Sigmoid colon (tissue), 7 donors: ENCODE measurements around the gene FBXL7. TPM values are rescaled to one million over a fixed set of nuclear protein-coding genes. Genes with fewer than 3 reads are reported as not detected.

Experiments
- DNase-seq: peaks from one replicate; pipeline ENCODE4 v3.0.0-alpha.2; 2019
- H3K27ac ChIP-seq, 4 donors: fragments of 200-600 bp; sonication (generic); one replicate each; pipeline ENCODE4 v1.5.1; 2016 to 2019; ENCODE audit warnings: mild to moderate bottlenecking in 1 of 4
- H3K27me3 ChIP-seq, 3 donors: fragments of 200-600 bp; sonication (generic); one replicate each; pipeline ENCODE4 v1.5.1; 2019; ENCODE audit warnings: mild to moderate bottlenecking in 1 of 3
- H3K36me3 ChIP-seq, 4 donors: fragments of 200-600 bp; sonication (generic); one replicate each; pipeline ENCODE4 v1.5.1; 2016 to 2019
- H3K4me1 ChIP-seq, 4 donors: fragments of 200-600 bp; sonication (generic); one replicate each; pipeline ENCODE4 v1.5.1; 2017 to 2019
- H3K4me3 ChIP-seq, 4 donors: fragments of 200-600 bp; sonication (generic); one replicate each; pipeline ENCODE4 v1.5.1; 2017 to 2019; ENCODE audit warnings: mild to moderate bottlenecking in 2 of 4, moderate library complexity in 1 of 4
- H3K9me3 ChIP-seq, 4 donors: fragments of 200-600 bp in 3 of 4; sonication (generic) in 3 of 4; one replicate each; pipeline versions ENCODE4 v1.5.1 to v1.6.1; 2013 to 2019
- EP300 ChIP-seq, 4 donors: sonication (generic); formaldehyde crosslinking; IDR thresholded peaks; one replicate each; pipeline ENCODE4 v1.6.1; 2017; ENCODE audit warnings: antibody characterized with exemption in 4 of 4
- POLR2A ChIP-seq, 2 donors: fragments of 450-650 bp; IDR thresholded peaks; one replicate each; pipeline ENCODE4 v1.6.1; 2016; ENCODE audit warnings: antibody characterized with exemption in 2 of 2, mild to moderate bottlenecking in 2 of 2, moderate library complexity in 2 of 2
- POLR2AphosphoS5 ChIP-seq, 4 donors: sonication (generic); formaldehyde crosslinking; IDR thresholded peaks; one replicate each; pipeline ENCODE4 v1.6.1; 2017; ENCODE audit warnings: antibody characterized with exemption in 4 of 4
- WGBS, 2 donors: extraction: QIAGEN DNeasy Blood & Tissue Kit; methylation state at CpG; one replicate each; pipeline ENCODE4 v1.1.7; 2013; 5-methylcytosine and 5-hydroxymethylcytosine counted together
- intact Hi-C: fragments of 100-400 bp; cut with DNase I; formaldehyde crosslinking; loops from one replicate; pipeline ENCODE4 v1.15.1; 2023
- polyA plus RNA-seq, 3 donors: library from polyadenylated mRNA; stranded (reverse); fragments of 200-250 nt; gene quantifications; one replicate each; pipeline ENCODE4 v1.2.3, GENCODE V29; 2013
- total RNA-seq, 4 donors: library from RNA; depleted of rRNA; stranded (reverse); fragments of >200 nt; gene quantifications; one replicate each; pipeline ENCODE4 v1.1.0, GENCODE V29; 2016
- TF ChIP-seq, protein P1 (sequence below), 4 experiments: fragments of 450-650 bp in 3 of 4; fragments of 200-600 bp in 1 of 4; IDR thresholded peaks; one replicate each; pipeline ENCODE4 v1.5.1; 2016 to 2019; ENCODE audit warnings: antibody characterized with exemption in 4 of 4, mild to moderate bottlenecking in 3 of 4, moderate library complexity in 2 of 4
- donor health status: healthy with polysubstance abuse.
- donor health status: Bipolar disorder and iron deficiency.
- donor health status: healthy.

The FBXL7 gene
- total and polyA plus RNA-seq, 7 donors = 0.92 to 44.3 (median 18.2) TPM

DNA sequence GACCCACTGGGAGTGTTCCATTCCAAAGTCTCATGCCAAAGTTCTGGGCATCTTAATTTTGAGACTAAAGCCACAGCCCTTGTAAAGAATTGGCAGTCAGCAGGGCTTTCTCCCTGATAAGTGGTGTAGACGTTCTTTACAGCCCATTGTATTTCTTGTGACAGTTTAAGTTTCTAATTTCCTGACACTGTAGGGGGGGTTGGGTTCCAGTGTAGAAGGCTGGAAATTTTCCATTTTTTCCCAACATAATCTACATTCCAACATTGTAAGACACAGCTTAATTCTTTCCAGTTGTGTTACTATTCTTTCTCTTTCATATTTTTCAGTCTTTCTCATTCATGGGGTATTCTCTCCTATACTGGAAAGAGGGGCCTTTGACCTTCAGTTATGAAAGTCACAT is 121.1 kb downstream of the FBXL7 start:
- no peak overlapping the region for H3K27ac ChIP-seq
- no peak for TF ChIP-seq POLR2AphosphoS5 (IDR thresholded peaks at IDR 0.05)
- no peak for TF ChIP-seq POLR2A (IDR thresholded peaks at IDR 0.05)
- TF ChIP-seq, protein P1, sequence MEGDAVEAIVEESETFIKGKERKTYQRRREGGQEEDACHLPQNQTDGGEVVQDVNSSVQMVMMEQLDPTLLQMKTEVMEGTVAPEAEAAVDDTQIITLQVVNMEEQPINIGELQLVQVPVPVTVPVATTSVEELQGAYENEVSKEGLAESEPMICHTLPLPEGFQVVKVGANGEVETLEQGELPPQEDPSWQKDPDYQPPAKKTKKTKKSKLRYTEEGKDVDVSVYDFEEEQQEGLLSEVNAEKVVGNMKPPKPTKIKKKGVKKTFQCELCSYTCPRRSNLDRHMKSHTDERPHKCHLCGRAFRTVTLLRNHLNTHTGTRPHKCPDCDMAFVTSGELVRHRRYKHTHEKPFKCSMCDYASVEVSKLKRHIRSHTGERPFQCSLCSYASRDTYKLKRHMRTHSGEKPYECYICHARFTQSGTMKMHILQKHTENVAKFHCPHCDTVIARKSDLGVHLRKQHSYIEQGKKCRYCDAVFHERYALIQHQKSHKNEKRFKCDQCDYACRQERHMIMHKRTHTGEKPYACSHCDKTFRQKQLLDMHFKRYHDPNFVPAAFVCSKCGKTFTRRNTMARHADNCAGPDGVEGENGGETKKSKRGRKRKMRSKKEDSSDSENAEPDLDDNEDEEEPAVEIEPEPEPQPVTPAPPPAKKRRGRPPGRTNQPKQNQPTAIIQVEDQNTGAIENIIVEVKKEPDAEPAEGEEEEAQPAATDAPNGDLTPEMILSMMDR (IDR thresholded peaks at IDR 0.05) = no peak
- no peak for TF ChIP-seq EP300 (IDR thresholded peaks at IDR 0.05)
- no peaks in the 10 kb centered on the region for H3K9me3 ChIP-seq
- 8 to 52% methylated on average over 1 of the region's 1 CpG for WGBS, 2 donors
- H3K36me3 ChIP-seq = no peaks in the 10 kb centered on the region
- peaks cover 0 to 18% (median 4%) of the 10 kb centered on the region in 4 donors for H3K4me1 ChIP-seq
- no peaks in the 10 kb centered on the region for H3K27me3 ChIP-seq
- no peak overlapping the region for H3K4me3 ChIP-seq
- intact Hi-C loops = no loop called here
- no peak for DNase-seq

- Histone ChIP-seq H3K9me3 (no peaks in the 10 kb centered on the region), H3K36me3 (no peaks in the 10 kb centered on the region), H3K4me3 (no peak overlapping the region), H3K4me1 (peaks cover 0 to 23% (median 4%) of the 10 kb centered on the region in 4 donors), H3K27me3 (no peaks in the 10 kb centered on the region), H3K27ac (no peak overlapping the region)
- 78 to 90% methylated on average over 2 of the region's 2 CpGs for WGBS, 2 donors
- DNase-seq = no peak
- intact Hi-C loops = no loop called here
- TF ChIP-seq POLR2A (IDR thresholded peaks at IDR 0.05) (no peak), POLR2AphosphoS5 (IDR thresholded peaks at IDR 0.05) (no peak)
Measured at GRCh38 chr5:15623794-15624193, 123.8 kb downstream of the FBXL7 start.

DNA sequence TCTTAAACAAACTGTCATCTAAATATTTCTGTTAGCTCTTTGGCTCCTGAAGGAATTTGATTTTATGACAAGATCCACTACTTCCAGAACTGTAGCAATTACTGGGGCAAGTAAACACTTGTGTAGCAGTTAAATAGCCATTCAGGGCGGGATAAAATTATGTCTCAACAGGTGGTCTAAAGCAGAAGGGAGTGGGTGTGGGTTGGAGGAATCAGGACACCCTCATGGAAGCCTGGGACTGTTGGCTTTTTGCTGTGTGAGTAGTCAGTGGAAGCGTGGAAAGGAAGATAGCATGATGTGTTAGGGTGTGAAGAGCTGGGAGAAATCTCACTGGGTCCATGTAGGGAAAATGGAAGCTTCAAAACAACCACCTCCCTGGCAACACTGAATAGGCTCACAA is 127.1 kb downstream of the FBXL7 start:
- DNase-seq = no peak
- TF ChIP-seq POLR2A (IDR thresholded peaks at IDR 0.05) = no peak
- no peak for TF ChIP-seq POLR2AphosphoS5 (IDR thresholded peaks at IDR 0.05)
- no peak for TF ChIP-seq EP300 (IDR thresholded peaks at IDR 0.05)
- TF ChIP-seq, protein P1 (IDR thresholded peaks at IDR 0.05) = no peak
- Histone ChIP-seq H3K9me3 (no peaks in the 10 kb centered on the region), H3K36me3 (no peaks in the 10 kb centered on the region), H3K27ac (no peak overlapping the region), H3K4me3 (no peak overlapping the region), H3K4me1 (peaks cover 0 to 10% (median 4%) of the 10 kb centered on the region in 4 donors), H3K27me3 (no peaks in the 10 kb centered on the region)
- intact Hi-C loops = no loop called here
- 42 to 67% methylated on average over 2 of the region's 2 CpGs for WGBS, 2 donors

DNA sequence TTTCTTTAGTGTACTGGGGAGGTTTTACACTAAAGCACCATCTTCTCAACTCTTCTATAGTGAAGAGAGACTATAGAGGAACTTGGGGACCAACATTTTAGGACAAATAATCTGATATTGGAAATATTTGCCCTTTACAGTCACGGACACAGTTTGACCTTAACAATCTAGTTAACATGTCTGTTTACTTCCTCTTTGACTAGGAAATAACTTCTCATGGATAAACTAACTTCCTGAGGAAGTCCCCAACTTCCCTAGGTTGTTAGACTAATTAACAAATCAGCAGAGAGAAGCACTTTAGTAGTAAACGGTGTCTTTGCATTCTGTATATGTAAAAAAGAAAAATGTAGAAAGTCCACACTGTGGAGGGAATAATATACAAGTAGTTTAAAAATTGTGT is 127.7 kb downstream of the FBXL7 start:
- intact Hi-C loops = no loop called here
- no peak for DNase-seq

GRCh38 chr5:15630441-15630840 is 130.5 kb downstream of the FBXL7 start:
- TF ChIP-seq POLR2A (IDR thresholded peaks at IDR 0.05) (no peak), POLR2AphosphoS5 (IDR thresholded peaks at IDR 0.05) (no peak), EP300 (IDR thresholded peaks at IDR 0.05) (no peak)
- TF ChIP-seq, protein P1 (IDR thresholded peaks at IDR 0.05) = no peak
- no peaks in the 10 kb centered on the region for H3K9me3 ChIP-seq
- H3K27me3 ChIP-seq = no peaks in the 10 kb centered on the region
- H3K4me1 ChIP-seq = peaks cover 0 to 19% (median 10%) of the 10 kb centered on the region in 4 donors
- H3K27ac ChIP-seq = no peak overlapping the region
- DNase-seq = no peak
- intact Hi-C loops = no loop called here
- H3K4me3 ChIP-seq = no peak overlapping the region
- H3K36me3 ChIP-seq = no peaks in the 10 kb centered on the region

More for the DNA sequence above, 127.7 kb downstream of the FBXL7 start:
- Histone ChIP-seq H3K4me3 (no peak overlapping the region), H3K4me1 (peaks cover 0 to 10% (median 4%) of the 10 kb centered on the region in 4 donors), H3K9me3 (no peaks in the 10 kb centered on the region), H3K27me3 (no peaks in the 10 kb centered on the region), H3K36me3 (no peaks in the 10 kb centered on the region), H3K27ac (no peak overlapping the region)
- 55 to 57% methylated on average over 2 of the region's 2 CpGs for WGBS, 2 donors
- TF ChIP-seq POLR2AphosphoS5 (IDR thresholded peaks at IDR 0.05) = no peak
- no peak for TF ChIP-seq EP300 (IDR thresholded peaks at IDR 0.05)
- no peak for TF ChIP-seq POLR2A (IDR thresholded peaks at IDR 0.05)
- TF ChIP-seq, protein P1 (IDR thresholded peaks at IDR 0.05) = no peak
